ENCODE measurements around the gene CTAG1A.

GRCh38 chrX:154599531-154599930 is 14.6 kb downstream of the CTAG1A start:
- no peak for TF ChIP-seq CTCF (IDR thresholded peaks at IDR 0.05)
- no peak for TF ChIP-seq EZH2 (IDR thresholded peaks at IDR 0.05)
- TF ChIP-seq EZH2phosphoT487 (IDR thresholded peaks at IDR 0.05) = no peak

All from neural progenitor cell (in vitro differentiated cells).